BJ (cell line): Measurements from ENCODE around the gene ISG15. TPM values are rescaled to one million over a fixed set of nuclear protein-coding genes. Genes with fewer than 3 reads are reported as not detected.
A peak's percentile ranks its signal among the peaks of the same experiment; 100 is the strongest.
"Not testable (repeated sequence)": the region's sequence is repeated elsewhere in the genome, so short reads cannot be mapped to it uniquely, and the experiment has no call there.

Experiments used
- CTCF ChIA-PET: fragments of 350-600 bp; formaldehyde crosslinking; extraction: SDS; loops from one replicate; lab custom pipeline; 2021; ENCODE audit warnings: antibody characterized with exemption, inconsistent platforms; lab: Yijun Ruan, JAX
- POLR2A ChIA-PET: fragments of 300-600 bp; sonication (Branson Sonifier 250); formaldehyde crosslinking; extraction: SDS; loops from one replicate; lab custom pipeline; 2021; ENCODE audit warnings: antibody characterized with exemption; lab: Charles Lee
- DNase-seq: peaks from one replicate; pipeline ENCODE4 v3.0.0-alpha.2; 2011; ENCODE audit warnings: low read depth
- H3K27me3 ChIP-seq: 2 replicates; pipeline ENCODE4 v1.6.0; 2011; ENCODE audit warnings: low read length; ENCODE audit not compliant: control insufficient read depth, insufficient read depth
- H3K36me3 ChIP-seq: 2 replicates; pipeline ENCODE4 v1.5.1; 2011; ENCODE audit warnings: low read length; ENCODE audit not compliant: control insufficient read depth, insufficient read depth
- H3K4me3 ChIP-seq: 2 replicates; pipeline ENCODE4 v1.5.1; 2011; ENCODE audit warnings: low read depth, mild to moderate bottlenecking, control low read depth, low read length
- CTCF ChIP-seq: IDR thresholded peaks from 2 replicates; pipeline ENCODE4 v1.5.1; 2011; ENCODE audit warnings: low read depth, mild to moderate bottlenecking, control low read depth, inconsistent platforms, low read length, moderate library complexity; ENCODE audit not compliant: insufficient read depth
- polyA plus RNA-seq: library from polyadenylated mRNA; depleted of rRNA; stranded (reverse); fragments of >200 nt; gene quantifications from 2 replicates; pipeline ENCODE4 v1.2.3, GENCODE V29; 2011

ISG15 gene
- polyA plus RNA-seq, 1 experiment, result 86.8 TPM

GRCh38 chr1:1006305-1007159 lies 6.8 kb upstream of the ISG15 start:
- Histone ChIP-seq H3K4me3 (no peak overlapping the region), H3K36me3 (no peaks in the 10 kb centered on the region; the same call in none of the 2 replicates), H3K27me3 (no peaks in the 10 kb centered on the region)
- no peak for DNase-seq
- ChIA-PET CTCF (interaction anchor here (1.0 to 2.2 kb wide), 2 partner anchors 12 to 22 kb away, joined by 4 to 5 read pairs; no protein-coding TSS in a partner anchor), POLR2A (no interaction called here)
- TF ChIP-seq CTCF, result no peak

GRCh38 chr1:1010131-1010530 lies 3.2 kb upstream of the ISG15 start:
- H3K36me3 ChIP-seq, POLR2A ChIA-PET, H3K27me3 ChIP-seq, DNase-seq, H3K4me3 ChIP-seq: not testable (repeated sequence)
- CTCF ChIA-PET, result interaction anchor here (1.1 to 1.5 kb wide), 3 partner anchors 9 to 53 kb away, joined by 4 to 8 read pairs (median 5); no protein-coding TSS in a partner anchor

GRCh38 chr1:1011396-1011949 lies 1.8 kb upstream of the ISG15 start:
- POLR2A ChIA-PET, result no interaction called here
- no peak for TF ChIP-seq CTCF
- H3K36me3 ChIP-seq, result no peaks in the 10 kb centered on the region
- DNase-seq, result no peak
- no peak overlapping the region for H3K4me3 ChIP-seq
- CTCF ChIA-PET, result interaction anchor here (0.6 kb wide), 1 partner anchor 68 kb away, joined by 3 read pairs; no protein-coding TSS in a partner anchor
- H3K27me3 ChIP-seq, result no peaks in the 10 kb centered on the region

- H3K27me3 ChIP-seq, DNase-seq, POLR2A ChIA-PET, H3K36me3 ChIP-seq: not testable (repeated sequence)
- CTCF ChIA-PET, result interaction anchor here (1.1 to 3.3 kb wide), 4 partner anchors 10 to 51 kb away, joined by 3 to 15 read pairs (median 9); no protein-coding TSS in a partner anchor
- H3K4me3 ChIP-seq, result peak overlapping the region; percentile 71
Observed at GRCh38 chr1:1012736-1013104, 577 bp upstream of the ISG15 start.

GRCh38 chr1:1013922-1014648 lies 788 bp downstream of the ISG15 start:
- no peak for DNase-seq
- peak overlapping the region; percentile 71 for H3K4me3 ChIP-seq
- no peaks in the 10 kb centered on the region for H3K27me3 ChIP-seq
- POLR2A ChIA-PET, result interaction anchor here (0.6 kb wide), 1 partner anchor 102 kb away, joined by 4 read pairs; the partner anchor contains the start of gene C1orf159
- no peak for TF ChIP-seq CTCF
- CTCF ChIA-PET, result interaction anchor here (0.6 to 3.3 kb wide), 12 partner anchors 10 to 217 kb away, joined by 3 to 15 read pairs (median 4); no protein-coding TSS in a partner anchor
- no peaks in the 10 kb centered on the region for H3K36me3 ChIP-seq
